Stomach smooth muscle (tissue), 2 donors: ENCODE measurements around the gene ZNF800.

ENCODE experiments used
- H3K27ac ChIP-seq: one replicate; pipeline ENCODE4 v1.7.0; 2013; ENCODE audit warnings: mild to moderate bottlenecking, low read length, inconsistent platforms
- H3K27me3 ChIP-seq, 2 donors: one replicate each; pipeline ENCODE4 v1.7.0; 2013; ENCODE audit warnings: low read length in 2 of 2; ENCODE audit not compliant: insufficient read depth in 2 of 2, control insufficient read depth in 1 of 2
- H3K36me3 ChIP-seq, 2 donors: one replicate each; pipeline ENCODE4 v1.7.0; 2013; ENCODE audit warnings: low read length in 2 of 2; ENCODE audit not compliant: control insufficient read depth in 2 of 2, insufficient read depth in 2 of 2
- H3K4me1 ChIP-seq: one replicate; pipeline ENCODE4 v1.7.0; 2013; ENCODE audit warnings: low read length; ENCODE audit not compliant: control insufficient read depth, insufficient read depth
- H3K4me3 ChIP-seq, 2 donors: one replicate each; pipeline ENCODE4 v1.7.0; 2013; ENCODE audit warnings: low read length in 2 of 2
- H3K9ac ChIP-seq, 2 donors: one replicate each; pipeline ENCODE4 v1.7.0; 2013; ENCODE audit warnings: low read length in 2 of 2, mild to moderate bottlenecking in 1 of 2
- H3K9me3 ChIP-seq, 2 donors: one replicate each; pipeline ENCODE4 v1.7.0; 2013; ENCODE audit warnings: low read length in 2 of 2; ENCODE audit not compliant: control insufficient read depth in 2 of 2
- donor health status: healthy.
- donor health status: Pancreatic carcinoma.

Gene ZNF800

DNA sequence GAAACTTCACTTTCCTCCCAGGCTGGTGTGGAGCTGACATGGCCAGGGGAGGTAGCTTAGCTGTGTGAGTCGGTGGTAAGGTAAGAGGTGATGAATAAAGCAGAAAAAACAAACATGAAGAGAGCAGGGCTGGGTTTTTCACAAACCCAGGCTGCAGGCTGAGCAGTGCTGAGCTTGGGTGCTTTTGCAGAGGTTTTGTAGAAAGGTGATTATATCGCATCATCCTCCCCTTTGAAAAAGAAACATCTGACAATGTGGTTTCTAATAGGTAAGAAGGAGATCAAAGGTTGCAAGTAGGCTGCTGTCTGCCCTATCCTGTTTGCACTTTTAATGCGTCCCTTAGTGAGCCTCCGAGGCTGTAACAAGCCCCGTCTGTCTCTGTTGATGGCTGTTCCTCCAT is 70.2 kb downstream of the ZNF800 start:
- Histone ChIP-seq H3K27ac (no peak overlapping the region), H3K4me3 (no peak overlapping the region), H3K27me3 (peaks cover 0 to 7% of the 10 kb centered on the region in 2 donors), H3K9me3 (no peaks in the 10 kb centered on the region), H3K36me3 (no peaks in the 10 kb centered on the region), H3K4me1 (no peaks in the 10 kb centered on the region), H3K9ac (no peak overlapping the region)

DNA sequence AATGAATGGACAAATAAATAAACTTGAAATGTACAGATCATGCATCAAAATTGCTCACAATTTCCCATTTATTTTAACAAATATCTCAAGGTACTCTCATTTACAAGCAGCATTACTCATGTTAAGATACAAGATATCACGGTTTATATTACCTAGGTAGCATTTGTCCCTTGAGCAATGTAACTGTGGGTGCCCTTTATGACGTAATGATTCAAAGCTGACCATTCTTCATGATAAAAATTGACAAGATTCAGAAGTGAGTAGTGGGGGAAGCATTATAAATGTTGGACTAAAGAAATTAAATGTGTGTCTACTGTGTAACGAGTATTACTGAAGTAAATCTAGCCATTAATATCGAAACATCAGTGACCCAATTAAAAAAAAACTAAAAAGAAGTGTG is 71.5 kb downstream of the ZNF800 start:
- no peak overlapping the region for H3K9ac ChIP-seq
- no peaks in the 10 kb centered on the region for H3K4me1 ChIP-seq
- H3K36me3 ChIP-seq: no peaks in the 10 kb centered on the region
- no peak overlapping the region for H3K4me3 ChIP-seq
- H3K27ac ChIP-seq: no peak overlapping the region
- H3K27me3 ChIP-seq: peaks cover 0 to 7% of the 10 kb centered on the region in 2 donors
- no peaks in the 10 kb centered on the region for H3K9me3 ChIP-seq
